NCI-H774 (cell line): ENCODE data around the gene RIMS4.

Source experiments
- DNase-seq: peaks from one replicate; lab custom pipeline; 2025; lab: John Stamatoyannopoulos, UW

Gene RIMS4

GRCh38 chr20:44719841-44720240 is 90.5 kb downstream of the RIMS4 start:
- DNase-seq, result no peak

- DNase-seq, result no peak
Observed at GRCh38 chr20:44717986-44718385, 92.4 kb downstream of the RIMS4 start.

GRCh38 chr20:44716309-44717106 is 93.8 kb downstream of the RIMS4 start:
- DNase-seq, result no peak

GRCh38 chr20:44715499-44716308 is 94.6 kb downstream of the RIMS4 start:
- no peak for DNase-seq

GRCh38 chr20:44714701-44715498 is 95.4 kb downstream of the RIMS4 start, which contains the start of gene CCN5:
CCN5 (plus strand) TSS chr20:44715369; CDS start chr20:44715391, 22 bp downstream.
- DNase-seq, result no peak

- no peak for DNase-seq
Observed at GRCh38 chr20:44714102-44714700, 96.1 kb downstream of the RIMS4 start.

GRCh38 chr20:44711237-44711636 is 99.1 kb downstream of the RIMS4 start:
- DNase-seq, result no peak

- no peak for DNase-seq
Observed at GRCh38 chr20:44709797-44710196, 100.5 kb downstream of the RIMS4 start.

- DNase-seq, result no peak
Observed at GRCh38 chr20:44709380-44709779, 101.0 kb downstream of the RIMS4 start.

GRCh38 chr20:44707018-44707579 is 103.2 kb downstream of the RIMS4 start:
- no peak for DNase-seq

GRCh38 chr20:44706301-44707017 is 103.9 kb downstream of the RIMS4 start:
- DNase-seq, result no peak

- no peak for DNase-seq
Observed at GRCh38 chr20:44705364-44706094, 104.8 kb downstream of the RIMS4 start.

- DNase-seq, result no peak
Observed at GRCh38 chr20:44704551-44704971, 105.8 kb downstream of the RIMS4 start.

GRCh38 chr20:44703956-44704488 is 106.3 kb downstream of the RIMS4 start:
- no peak for DNase-seq

- no peak for DNase-seq
Observed at GRCh38 chr20:44703183-44703925, 107.0 kb downstream of the RIMS4 start.

- no peak for DNase-seq
Observed at GRCh38 chr20:44702776-44703175, 107.6 kb downstream of the RIMS4 start.

- DNase-seq, result no peak
Observed at GRCh38 chr20:44701858-44702256, 108.5 kb downstream of the RIMS4 start.
